Measurements from ENCODE around the gene SIL1. TPM values are rescaled to one million over a fixed set of nuclear protein-coding genes. Genes with fewer than 3 reads are reported as not detected.

The SIL1 gene
- total and polyA plus RNA-seq, 2 donors (not counting 3 experiments of a cell fraction or from before 2014, with no cell fraction given): 47.6 to 67.2 TPM

GRCh38 chr5:139215107-139215975, 17.2 kb upstream of the SIL1 start:
- no TSS peak for BruUV-seq (replicated peaks)
- H3K9me3 ChIP-seq (replicated peaks; ENCODE audit: control insufficient read depth, insufficient read depth, low read length): no peaks in the 10 kb centered on the region
- H4K20me1 ChIP-seq (replicated peaks; ENCODE audit: control insufficient read depth, extremely low read depth, insufficient read depth, low read length): peaks cover 3% of the 10 kb centered on the region
- dilution Hi-C loops (cut with MboI; ENCODE audit: extremely low pct_ligation_motif_present, low sequenced_read_pairs) (no loop called here), intact Hi-C loops (cut with micrococcal nuclease) (loop anchor here (1.0 kb wide), 1 partner anchor 17 kb away; the partner anchor contains the start of gene SIL1)
- no peaks in the 10 kb centered on the region for H3K79me2 ChIP-seq (ENCODE audit: control insufficient read depth, insufficient read depth, low read length)
- POLR2A ChIA-PET: no interaction called here
- H3K4me3 ChIP-seq (replicated peaks in 1 of 3; ENCODE audit: insufficient read depth in 1 of 3, low read depth in 1 of 3, low read length in 3 of 3): no peak overlapping the region
- H3K36me3 ChIP-seq (ENCODE audit: control insufficient read depth in 2 of 2, extremely low read depth in 1 of 2, insufficient read depth in 2 of 2, low read length in 2 of 2): no peaks in the 10 kb centered on the region
- no peak overlapping the region for H3K9ac ChIP-seq (replicated peaks; ENCODE audit: extremely low read depth, insufficient read depth, low read length)
- H2AFZ ChIP-seq (ENCODE audit: low read depth, low read length): no peak overlapping the region
- H3K27ac ChIP-seq (ENCODE audit: insufficient read depth, low read depth, low read length): no peak overlapping the region
- CTCF ChIA-PET: interaction anchor here (0.6 to 1.3 kb wide), 7 partner anchors 9 to 636 kb away, joined by 3 to 5 read pairs (median 4); partner anchors contain the start of gene SIL1
- peaks cover 0 to 6% of the 10 kb centered on the region in 2 experiments for H3K27me3 ChIP-seq (ENCODE audit: control insufficient read depth in 2 of 2, insufficient read depth in 2 of 2, low read length in 2 of 2)
- H3K9me1 ChIP-seq (replicated peaks; ENCODE audit: control insufficient read depth, extremely low read depth, insufficient read depth, low read length): no peaks in the 10 kb centered on the region
- H3K4me1 ChIP-seq (ENCODE audit: control insufficient read depth, extremely low read depth, insufficient read depth, low read length): peaks cover 12% of the 10 kb centered on the region
- DNase-seq (ENCODE audit: low read depth, low spot score) (peak; percentile 90), FAIRE-seq (peak; percentile 94)
- TF ChIP-seq EZH2 (IDR thresholded peaks at IDR 0.05; ENCODE audit: borderline replicate concordance, low read depth, low read length, severe bottlenecking): no peak
- no peak for TF ChIP-seq MAX (IDR thresholded peaks at IDR 0.05; ENCODE audit: insufficient read depth, insufficient read length)
- TF ChIP-seq MYC (IDR thresholded peaks at IDR 0.05; ENCODE audit: low read depth, low read length): no peak
- no peak for TF ChIP-seq POLR2AphosphoS5 (IDR thresholded peaks at IDR 0.05; ENCODE audit: insufficient read depth, low read depth, low read length)
- no peak for TF ChIP-seq POLR2A (IDR thresholded peaks at IDR 0.05; ENCODE audit: low read depth, low read length)
- TF ChIP-seq FOS (IDR thresholded peaks at IDR 0.05; ENCODE audit: borderline replicate concordance, insufficient read depth, low read length): peak; percentile 76
- TF ChIP-seq, protein P1, sequence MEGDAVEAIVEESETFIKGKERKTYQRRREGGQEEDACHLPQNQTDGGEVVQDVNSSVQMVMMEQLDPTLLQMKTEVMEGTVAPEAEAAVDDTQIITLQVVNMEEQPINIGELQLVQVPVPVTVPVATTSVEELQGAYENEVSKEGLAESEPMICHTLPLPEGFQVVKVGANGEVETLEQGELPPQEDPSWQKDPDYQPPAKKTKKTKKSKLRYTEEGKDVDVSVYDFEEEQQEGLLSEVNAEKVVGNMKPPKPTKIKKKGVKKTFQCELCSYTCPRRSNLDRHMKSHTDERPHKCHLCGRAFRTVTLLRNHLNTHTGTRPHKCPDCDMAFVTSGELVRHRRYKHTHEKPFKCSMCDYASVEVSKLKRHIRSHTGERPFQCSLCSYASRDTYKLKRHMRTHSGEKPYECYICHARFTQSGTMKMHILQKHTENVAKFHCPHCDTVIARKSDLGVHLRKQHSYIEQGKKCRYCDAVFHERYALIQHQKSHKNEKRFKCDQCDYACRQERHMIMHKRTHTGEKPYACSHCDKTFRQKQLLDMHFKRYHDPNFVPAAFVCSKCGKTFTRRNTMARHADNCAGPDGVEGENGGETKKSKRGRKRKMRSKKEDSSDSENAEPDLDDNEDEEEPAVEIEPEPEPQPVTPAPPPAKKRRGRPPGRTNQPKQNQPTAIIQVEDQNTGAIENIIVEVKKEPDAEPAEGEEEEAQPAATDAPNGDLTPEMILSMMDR (IDR thresholded peaks at IDR 0.05; ENCODE audit: extremely low read depth in 1 of 2, insufficient read depth in 1 of 2, low read depth in 1 of 2, low read length in 2 of 2): no peak
- TF ChIP-seq GATA2 (IDR thresholded peaks at IDR 0.05; ENCODE audit: insufficient read depth, insufficient read length, low read depth, low read length): no peak
- peak; percentile 20 for TF ChIP-seq JUN (IDR thresholded peaks at IDR 0.05; ENCODE audit: borderline replicate concordance, insufficient read depth, insufficient read length, low read depth)
- no peak overlapping the region for H3K4me2 ChIP-seq (ENCODE audit: insufficient read depth, low read length)
